Measurements from ENCODE around the gene TWF2. TPM values are rescaled to one million over a fixed set of nuclear protein-coding genes. Genes with fewer than 3 reads are reported as not detected.
A peak's percentile ranks its signal among the peaks of the same experiment; 100 is the strongest.

The TWF2 gene
- total RNA-seq, 1 experiment from 2014 or later, result 99.0 TPM

- H3K4me3 ChIP-seq (ENCODE audit: insufficient read depth, low read depth, low read length), result no peak overlapping the region
- peaks cover 14% of the 10 kb centered on the region for H3K36me3 ChIP-seq (replicated peaks; ENCODE audit: control insufficient read depth, insufficient read depth, low read length)
- DNase-seq, result peak; percentile 23
- no peaks in the 10 kb centered on the region for H3K27me3 ChIP-seq (ENCODE audit: control insufficient read depth, insufficient read depth, low read length)
Measured at GRCh38 chr3:52216585-52217408, 22.2 kb downstream of the TWF2 start.

DNA sequence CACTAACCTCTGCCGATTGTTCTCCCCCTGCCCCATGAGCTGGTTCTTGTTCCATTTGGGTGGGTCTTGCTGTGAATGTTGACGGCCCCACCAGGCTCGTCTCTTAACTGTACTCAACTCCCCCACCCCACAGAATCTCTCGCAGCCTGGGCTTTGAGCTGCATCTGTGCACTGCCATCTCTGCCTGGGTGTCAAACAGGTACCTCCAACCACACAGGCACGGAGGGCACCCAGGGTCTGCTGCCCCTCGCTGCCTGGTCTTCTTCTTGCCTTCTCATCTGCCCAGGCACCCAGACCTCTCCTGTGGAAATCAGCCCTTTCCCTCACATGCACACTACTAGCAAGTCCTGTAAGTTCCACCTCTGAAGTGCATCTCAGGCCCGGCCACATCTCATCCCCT is 23.6 kb downstream of the TWF2 start:
- Histone ChIP-seq H3K36me3 (replicated peaks; ENCODE audit: control insufficient read depth, insufficient read depth, low read length) (peaks cover 25% of the 10 kb centered on the region), H3K27me3 (ENCODE audit: control insufficient read depth, insufficient read depth, low read length) (no peaks in the 10 kb centered on the region), H3K4me3 (ENCODE audit: insufficient read depth, low read depth, low read length) (no peak overlapping the region)
- no peak for DNase-seq

DNA sequence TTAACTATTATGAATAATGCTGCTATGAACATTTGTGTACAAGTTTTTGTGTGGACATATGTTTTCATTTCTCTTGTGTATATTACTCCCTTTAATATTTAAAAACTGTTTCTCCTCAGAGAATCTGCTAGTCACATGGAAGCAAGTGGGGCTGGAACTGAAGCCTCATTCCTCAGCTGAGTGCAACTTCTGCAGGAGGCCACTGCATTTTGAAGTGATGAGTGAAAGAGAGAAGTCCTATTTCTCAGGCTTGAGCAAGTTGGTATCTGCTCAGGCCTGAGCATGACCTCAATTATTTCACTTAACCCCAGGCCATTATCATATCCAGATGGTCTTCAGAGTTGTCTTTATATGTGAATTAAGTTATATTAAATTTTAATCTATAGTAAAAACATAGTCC is 25.1 kb downstream of the TWF2 start:
- DNase-seq, result no peak
- no peaks in the 10 kb centered on the region for H3K27me3 ChIP-seq (ENCODE audit: control insufficient read depth, insufficient read depth, low read length)
- peaks cover 30% of the 10 kb centered on the region for H3K36me3 ChIP-seq (replicated peaks; ENCODE audit: control insufficient read depth, insufficient read depth, low read length)
- no peak overlapping the region for H3K4me3 ChIP-seq (ENCODE audit: insufficient read depth, low read depth, low read length)

GRCh38 chr3:52213005-52213404 is 26.0 kb downstream of the TWF2 start:
- Histone ChIP-seq H3K36me3 (replicated peaks; ENCODE audit: control insufficient read depth, insufficient read depth, low read length) (peaks cover 36% of the 10 kb centered on the region), H3K27me3 (ENCODE audit: control insufficient read depth, insufficient read depth, low read length) (no peaks in the 10 kb centered on the region)

DNA sequence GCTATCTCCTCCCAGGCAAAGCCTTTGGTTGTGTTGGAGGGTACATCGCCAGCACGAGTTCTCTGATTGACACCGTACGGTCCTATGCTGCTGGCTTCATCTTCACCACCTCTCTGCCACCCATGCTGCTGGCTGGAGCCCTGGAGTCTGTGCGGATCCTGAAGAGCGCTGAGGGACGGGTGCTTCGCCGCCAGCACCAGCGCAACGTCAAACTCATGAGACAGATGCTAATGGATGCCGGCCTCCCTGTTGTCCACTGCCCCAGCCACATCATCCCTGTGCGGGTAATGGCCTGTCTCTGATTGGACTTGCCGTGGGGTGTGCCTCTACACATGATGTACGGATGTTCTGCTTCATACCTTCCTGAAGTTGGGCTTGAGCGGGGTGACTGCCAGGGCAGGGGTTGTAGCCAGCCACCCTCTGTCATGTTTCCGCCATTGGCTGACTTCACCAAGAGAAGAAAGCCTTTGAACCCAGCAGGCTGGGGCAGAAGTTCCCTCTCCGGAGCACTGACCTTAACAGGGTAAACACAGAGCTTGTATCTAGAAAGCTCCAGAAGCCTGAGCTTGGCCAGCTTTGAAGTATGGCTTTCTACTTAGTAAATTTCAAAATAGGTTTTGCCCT is 27.6 kb downstream of the TWF2 start:
- H3K4me3 ChIP-seq (ENCODE audit: insufficient read depth, low read depth, low read length), result no peak overlapping the region
- H3K36me3 ChIP-seq (replicated peaks; ENCODE audit: control insufficient read depth, insufficient read depth, low read length), result peaks cover 40% of the 10 kb centered on the region
- no peaks in the 10 kb centered on the region for H3K27me3 ChIP-seq (ENCODE audit: control insufficient read depth, insufficient read depth, low read length)
- no peak for DNase-seq

More at GRCh38 chr3:52213005-52213404, 26.0 kb downstream of the TWF2 start:
- no peak for DNase-seq
- no peak overlapping the region for H3K4me3 ChIP-seq (ENCODE audit: insufficient read depth, low read depth, low read length)

- Histone ChIP-seq H3K36me3 (replicated peaks; ENCODE audit: control insufficient read depth, insufficient read depth, low read length) (peaks cover 47% of the 10 kb centered on the region), H3K27me3 (ENCODE audit: control insufficient read depth, insufficient read depth, low read length) (no peaks in the 10 kb centered on the region), H3K4me3 (ENCODE audit: insufficient read depth, low read depth, low read length) (no peak overlapping the region)
- DNase-seq, result no peak
Measured at GRCh38 chr3:52210550-52211046, 28.4 kb downstream of the TWF2 start.

GRCh38 chr3:52210037-52210436 is 28.9 kb downstream of the TWF2 start:
- Histone ChIP-seq H3K4me3 (ENCODE audit: insufficient read depth, low read depth, low read length) (no peak overlapping the region), H3K27me3 (ENCODE audit: control insufficient read depth, insufficient read depth, low read length) (no peaks in the 10 kb centered on the region), H3K36me3 (replicated peaks; ENCODE audit: control insufficient read depth, insufficient read depth, low read length) (peaks cover 52% of the 10 kb centered on the region)
- no peak for DNase-seq

DNA sequence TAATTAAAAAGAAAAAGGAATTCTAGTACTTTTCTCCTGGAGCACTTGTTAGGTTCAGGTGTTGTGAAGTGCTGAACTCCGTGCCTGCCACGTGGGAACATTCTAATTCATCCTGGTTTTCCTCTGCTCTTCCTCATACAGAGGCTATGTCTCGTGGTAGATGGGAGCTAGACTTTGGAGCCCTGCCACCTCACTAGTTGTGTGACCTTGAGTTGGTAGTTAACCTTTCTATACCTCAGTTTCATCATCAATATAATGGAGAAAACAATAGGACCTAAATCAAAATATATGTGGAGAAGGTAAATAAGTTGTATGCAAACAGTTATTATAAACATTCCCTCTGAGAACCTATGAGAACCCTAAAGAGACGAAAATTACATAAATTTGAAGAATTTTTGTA is 30.4 kb downstream of the TWF2 start:
- Histone ChIP-seq H3K36me3 (replicated peaks; ENCODE audit: control insufficient read depth, insufficient read depth, low read length) (peaks cover 63% of the 10 kb centered on the region), H3K4me3 (ENCODE audit: insufficient read depth, low read depth, low read length) (no peak overlapping the region), H3K27me3 (ENCODE audit: control insufficient read depth, insufficient read depth, low read length) (no peaks in the 10 kb centered on the region)
- DNase-seq, result no peak

- no peak for DNase-seq
- Histone ChIP-seq H3K4me3 (ENCODE audit: insufficient read depth, low read depth, low read length) (no peak overlapping the region), H3K27me3 (ENCODE audit: control insufficient read depth, insufficient read depth, low read length) (no peaks in the 10 kb centered on the region), H3K36me3 (replicated peaks; ENCODE audit: control insufficient read depth, insufficient read depth, low read length) (peaks cover 59% of the 10 kb centered on the region)
Measured at GRCh38 chr3:52205727-52206372, 33.1 kb downstream of the TWF2 start.

DNA sequence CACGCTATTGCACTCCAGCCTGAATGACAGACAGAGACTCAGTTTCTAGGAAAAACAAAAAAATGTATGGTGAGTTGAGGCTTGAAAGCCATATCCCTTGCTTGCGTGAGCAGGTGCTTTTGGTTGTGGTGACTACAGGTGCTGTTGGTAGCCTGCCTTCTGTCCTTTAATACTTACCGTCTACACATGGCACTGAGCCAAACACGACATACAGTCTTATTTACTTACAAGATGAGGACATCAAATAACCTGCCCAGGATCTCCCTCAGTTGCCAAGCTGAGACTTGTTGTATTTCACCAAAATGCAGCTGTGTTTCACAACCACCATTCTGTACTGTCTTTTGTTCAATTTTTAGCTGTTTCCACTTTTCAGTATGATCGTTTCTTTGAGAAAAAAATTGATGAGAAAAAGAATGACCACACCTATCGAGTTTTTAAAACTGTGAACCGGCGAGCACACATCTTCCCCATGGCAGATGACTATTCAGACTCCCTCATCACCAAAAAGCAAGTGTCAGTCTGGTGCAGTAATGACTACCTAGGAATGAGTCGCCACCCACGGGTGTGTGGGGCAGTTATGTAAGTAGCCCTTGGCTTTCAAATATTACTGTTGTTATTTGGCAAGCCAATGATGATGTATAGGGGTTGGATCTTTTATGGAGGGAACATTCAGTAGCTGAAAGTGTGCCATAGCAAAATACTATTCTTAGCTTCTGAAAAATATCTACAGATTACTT is 34.5 kb downstream of the TWF2 start:
- H3K4me3 ChIP-seq (ENCODE audit: insufficient read depth, low read depth, low read length), result no peak overlapping the region
- H3K36me3 ChIP-seq (replicated peaks; ENCODE audit: control insufficient read depth, insufficient read depth, low read length), result peaks cover 51% of the 10 kb centered on the region
- H3K27me3 ChIP-seq (ENCODE audit: control insufficient read depth, insufficient read depth, low read length), result no peaks in the 10 kb centered on the region
- no peak for DNase-seq

- Histone ChIP-seq H3K36me3 (replicated peaks; ENCODE audit: control insufficient read depth, insufficient read depth, low read length) (peaks cover 51% of the 10 kb centered on the region), H3K4me3 (ENCODE audit: insufficient read depth, low read depth, low read length) (no peak overlapping the region)
Measured at GRCh38 chr3:52203701-52204100, 35.3 kb downstream of the TWF2 start.

GRCh38 chr3:52202384-52203077 is 36.4 kb downstream of the TWF2 start:
- Histone ChIP-seq H3K27me3 (ENCODE audit: control insufficient read depth, insufficient read depth, low read length) (no peaks in the 10 kb centered on the region), H3K36me3 (replicated peaks; ENCODE audit: control insufficient read depth, insufficient read depth, low read length) (peaks cover 45% of the 10 kb centered on the region), H3K4me3 (ENCODE audit: insufficient read depth, low read depth, low read length) (no peak overlapping the region)
- no peak for DNase-seq

More at GRCh38 chr3:52203701-52204100, 35.3 kb downstream of the TWF2 start:
- DNase-seq, result no peak
- no peaks in the 10 kb centered on the region for H3K27me3 ChIP-seq (ENCODE audit: control insufficient read depth, insufficient read depth, low read length)

DNA sequence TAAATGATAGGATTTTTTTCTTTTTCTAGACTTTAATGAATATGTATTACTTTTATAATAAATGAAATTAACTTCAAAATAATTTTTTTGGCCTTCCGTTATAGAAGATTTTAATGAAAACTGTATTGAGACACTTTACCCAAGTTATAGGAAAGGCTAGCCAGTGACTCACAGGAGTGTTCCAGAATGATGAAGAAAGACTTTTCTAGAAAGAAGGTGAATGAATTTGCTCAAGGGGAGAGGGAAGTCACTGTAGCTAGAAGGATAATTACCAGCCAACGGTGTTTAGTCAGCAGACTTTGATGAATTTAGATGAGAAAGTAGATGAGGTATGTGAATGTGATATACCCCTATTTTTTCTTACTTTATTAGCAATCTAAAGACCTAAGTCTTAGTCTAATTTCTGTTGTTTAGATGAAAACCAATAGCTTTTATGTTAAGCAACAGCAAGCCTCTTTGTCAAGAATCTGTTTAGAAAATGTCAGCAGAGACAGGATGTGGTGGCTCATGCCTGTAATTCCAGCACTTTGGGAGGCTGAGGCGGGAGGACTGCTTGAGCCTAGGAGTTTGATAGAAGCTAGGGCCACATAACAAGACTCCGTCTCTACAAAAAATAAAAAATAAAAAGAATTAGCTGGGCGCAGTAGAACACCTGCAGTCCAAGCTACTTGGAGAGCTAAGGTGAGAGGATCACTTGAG is 37.8 kb downstream of the TWF2 start:
- no peaks in the 10 kb centered on the region for H3K27me3 ChIP-seq (ENCODE audit: control insufficient read depth, insufficient read depth, low read length)
- no peak overlapping the region for H3K4me3 ChIP-seq (ENCODE audit: insufficient read depth, low read depth, low read length)
- peaks cover 39% of the 10 kb centered on the region for H3K36me3 ChIP-seq (replicated peaks; ENCODE audit: control insufficient read depth, insufficient read depth, low read length)
- no peak for DNase-seq

All from H7 (cell line).